Activated naive CD8-positive, alpha-beta T cell treated with anti-CD3 and anti-CD28 coated beads, Interleukin-2, amount 10 ng/mL, durations not matched to agents 7 days and 5 days (primary cell): ENCODE results near the gene COQ10A. TPM values are rescaled to one million over a fixed set of nuclear protein-coding genes. Genes with fewer than 3 reads are reported as not detected.

Experiments
- ATAC-seq: fragments of 150-1000 bp; cut with Tn5 transposase; one replicate; pipeline ENCODE4 v1.10.0; 2021; ENCODE audit warnings: low read depth, moderate library complexity
- POLR2A ChIA-PET: fragments of 350-600 bp; sonication (Branson Sonifier 250); formaldehyde crosslinking; loops from one replicate; lab custom pipeline; 2021; ENCODE audit warnings: antibody characterized with exemption; lab: Charles Lee
- DNase-seq: peaks from one replicate; pipeline ENCODE4 v3.0.0; 2021
- H3K27ac Mint-ChIP-seq: one replicate; pipeline ENCODE4 v1.8.0; 2022; ENCODE audit warnings: mild to moderate bottlenecking, mixed read lengths
- H3K27me3 Mint-ChIP-seq: one replicate; pipeline ENCODE4 v1.8.0; 2022; ENCODE audit warnings: mild to moderate bottlenecking, moderate library complexity, mixed read lengths
- H3K36me3 Mint-ChIP-seq: one replicate; pipeline ENCODE4 v1.8.0; 2021; ENCODE audit warnings: mild to moderate bottlenecking, mixed read lengths
- H3K4me1 Mint-ChIP-seq: one replicate; pipeline ENCODE4 v1.8.0; 2021; ENCODE audit warnings: mixed read lengths
- H3K4me3 Mint-ChIP-seq: one replicate; pipeline ENCODE4 v1.8.0; 2022; ENCODE audit warnings: mild to moderate bottlenecking, moderate library complexity, mixed read lengths
- H3K9me3 Mint-ChIP-seq: one replicate; pipeline ENCODE4 v1.8.0; 2021; ENCODE audit warnings: mixed read lengths
- total RNA-seq, 2 experiments: library from RNA; stranded (reverse); gene quantifications; one replicate each; pipeline ENCODE4 v1.2.3, GENCODE V29; 2021

The COQ10A gene
- total RNA-seq, 2 experiments from 2014 or later = 23.3 to 26.0 TPM

DNA sequence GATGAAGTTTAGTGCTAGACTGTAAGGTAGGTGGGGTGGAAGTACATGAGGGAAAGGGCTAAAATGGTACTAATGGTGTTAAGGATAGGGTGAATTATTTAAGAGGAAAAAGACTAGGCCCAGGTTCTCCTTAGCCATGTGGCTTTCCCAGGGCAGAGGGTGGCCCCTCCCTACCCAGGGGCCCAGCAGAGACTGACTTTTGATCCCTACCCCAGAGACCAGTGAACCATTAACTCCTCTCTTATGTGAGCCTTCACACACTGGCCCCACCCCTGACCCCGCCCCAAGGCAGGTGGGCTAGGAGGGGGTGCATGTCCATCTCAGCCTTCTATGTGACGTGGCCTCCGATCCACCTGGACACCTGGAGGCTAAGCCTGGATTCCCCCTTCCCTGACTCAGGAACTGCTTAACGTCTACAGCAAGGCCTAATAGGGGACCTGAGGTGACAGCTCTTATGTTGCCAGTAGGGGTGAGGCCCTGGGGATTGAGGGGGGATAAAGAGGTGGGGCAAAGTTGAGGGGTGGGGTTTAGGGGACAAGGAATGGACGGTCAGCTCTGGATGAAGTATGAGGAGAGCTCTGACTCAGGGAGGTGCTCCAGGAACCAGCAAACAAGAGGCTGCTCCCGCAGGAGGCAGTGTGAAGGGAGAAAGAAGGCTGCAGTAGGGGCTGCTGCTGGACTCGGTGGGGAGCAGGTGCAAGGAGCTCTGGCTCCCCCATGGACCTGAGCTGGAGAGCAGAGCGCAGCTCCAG lies 36.1 kb upstream of the COQ10A start:
- peaks cover 13% of the 10 kb centered on the region for H3K36me3 Mint-ChIP-seq
- no peaks in the 10 kb centered on the region for H3K27me3 Mint-ChIP-seq
- H3K9me3 Mint-ChIP-seq = no peaks in the 10 kb centered on the region
- no peak for DNase-seq
- H3K4me3 Mint-ChIP-seq = no peak overlapping the region
- no peak overlapping the region for H3K27ac Mint-ChIP-seq
- H3K4me1 Mint-ChIP-seq = peaks cover 7% of the 10 kb centered on the region
- ATAC-seq = no peak
- POLR2A ChIA-PET = no interaction called here

GRCh38 chr12:56231184-56231582 lies 35.6 kb upstream of the COQ10A start:
- no peak overlapping the region for H3K4me3 Mint-ChIP-seq
- no peak for ATAC-seq
- H3K27ac Mint-ChIP-seq = no peak overlapping the region
- peaks cover 2% of the 10 kb centered on the region for H3K4me1 Mint-ChIP-seq
- no peaks in the 10 kb centered on the region for H3K9me3 Mint-ChIP-seq
- DNase-seq = no peak
- POLR2A ChIA-PET = no interaction called here
- H3K36me3 Mint-ChIP-seq = peaks cover 10% of the 10 kb centered on the region
- H3K27me3 Mint-ChIP-seq = no peaks in the 10 kb centered on the region

GRCh38 chr12:56234746-56235436 lies 31.9 kb upstream of the COQ10A start:
- no peaks in the 10 kb centered on the region for H3K36me3 Mint-ChIP-seq
- DNase-seq (no peak), ATAC-seq (no peak)
- H3K9me3 Mint-ChIP-seq = no peaks in the 10 kb centered on the region
- POLR2A ChIA-PET = no interaction called here
- no peak overlapping the region for H3K4me3 Mint-ChIP-seq
- H3K27me3 Mint-ChIP-seq = no peaks in the 10 kb centered on the region
- no peak overlapping the region for H3K27ac Mint-ChIP-seq
- H3K4me1 Mint-ChIP-seq = peaks cover 2% of the 10 kb centered on the region

DNA sequence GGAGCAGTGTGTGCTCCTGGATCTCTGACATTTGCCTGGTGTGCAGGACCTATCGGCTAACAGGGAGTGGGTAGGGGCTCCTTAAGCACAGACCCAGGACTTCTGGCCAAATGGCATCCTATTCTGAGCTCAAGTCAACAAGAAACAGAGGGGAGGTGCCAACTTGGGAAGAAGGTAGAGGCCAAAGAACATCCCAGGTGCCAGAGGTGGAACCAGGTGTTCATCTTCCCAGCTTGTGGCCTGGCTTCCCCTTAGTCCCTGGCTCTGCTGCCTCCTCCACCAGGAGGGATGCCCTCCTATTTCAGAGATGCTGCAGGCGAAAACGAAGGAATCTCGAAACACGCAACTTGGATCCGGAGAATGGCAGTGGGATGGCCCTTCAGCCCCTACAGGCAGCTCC lies 30.7 kb upstream of the COQ10A start:
- Mint-ChIP-seq H3K27me3 (no peaks in the 10 kb centered on the region), H3K27ac (no peak overlapping the region), H3K4me3 (no peak overlapping the region), H3K9me3 (no peaks in the 10 kb centered on the region), H3K36me3 (no peaks in the 10 kb centered on the region), H3K4me1 (no peaks in the 10 kb centered on the region)
- DNase-seq (no peak), ATAC-seq (no peak)
- POLR2A ChIA-PET = interaction anchor here (0.9 kb wide), 1 partner anchor 14 kb away, joined by 4 read pairs; the partner anchor contains the start of gene RNF41

DNA sequence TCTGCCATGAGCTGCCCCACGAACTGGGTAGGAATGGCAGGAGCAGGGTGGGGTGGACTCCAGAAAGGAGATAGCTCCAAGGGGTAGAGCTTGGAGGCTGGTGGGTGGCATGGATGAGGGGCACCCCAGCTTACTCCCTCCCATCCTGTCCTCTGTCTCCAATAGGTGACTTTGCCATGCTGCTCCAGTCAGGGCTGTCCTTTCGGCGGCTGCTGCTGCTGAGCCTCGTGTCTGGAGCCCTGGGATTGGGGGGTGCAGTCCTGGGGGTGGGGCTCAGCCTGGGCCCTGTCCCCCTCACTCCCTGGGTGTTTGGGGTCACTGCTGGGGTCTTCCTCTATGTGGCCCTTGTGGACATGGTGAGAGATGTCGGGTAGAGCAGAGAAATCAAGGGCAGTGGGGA lies 29.8 kb upstream of the COQ10A start:
- H3K4me3 Mint-ChIP-seq = no peak overlapping the region
- H3K9me3 Mint-ChIP-seq = no peaks in the 10 kb centered on the region
- POLR2A ChIA-PET = no interaction called here
- no peaks in the 10 kb centered on the region for H3K4me1 Mint-ChIP-seq
- H3K36me3 Mint-ChIP-seq = no peaks in the 10 kb centered on the region
- no peak overlapping the region for H3K27ac Mint-ChIP-seq
- H3K27me3 Mint-ChIP-seq = no peaks in the 10 kb centered on the region
- ATAC-seq (no peak), DNase-seq (no peak)

DNA sequence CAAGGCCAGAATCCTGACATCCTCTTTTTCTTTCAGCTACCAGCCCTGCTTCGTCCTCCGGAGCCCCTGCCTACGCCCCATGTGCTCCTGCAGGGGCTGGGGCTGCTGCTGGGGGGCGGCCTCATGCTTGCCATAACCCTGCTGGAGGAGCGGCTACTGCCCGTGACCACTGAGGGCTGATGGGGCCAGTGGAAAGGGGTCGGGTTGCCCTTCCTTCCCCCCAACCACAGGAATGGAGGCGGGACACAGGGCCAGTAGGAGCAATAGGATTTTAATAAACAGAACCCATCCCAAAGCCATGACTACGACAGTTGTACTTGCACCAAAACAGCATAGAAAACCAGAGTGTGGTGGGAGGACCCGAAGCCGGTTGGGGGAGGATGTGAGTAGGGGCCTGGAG lies 29.2 kb upstream of the COQ10A start:
- POLR2A ChIA-PET = interaction anchor here (0.5 kb wide), 1 partner anchor 452 kb away, joined by 4 read pairs; no protein-coding TSS in a partner anchor
- Mint-ChIP-seq H3K27ac (no peak overlapping the region), H3K9me3 (no peaks in the 10 kb centered on the region), H3K36me3 (no peaks in the 10 kb centered on the region), H3K4me3 (no peak overlapping the region), H3K27me3 (no peaks in the 10 kb centered on the region), H3K4me1 (no peaks in the 10 kb centered on the region)
- DNase-seq (no peak), ATAC-seq (no peak)

DNA sequence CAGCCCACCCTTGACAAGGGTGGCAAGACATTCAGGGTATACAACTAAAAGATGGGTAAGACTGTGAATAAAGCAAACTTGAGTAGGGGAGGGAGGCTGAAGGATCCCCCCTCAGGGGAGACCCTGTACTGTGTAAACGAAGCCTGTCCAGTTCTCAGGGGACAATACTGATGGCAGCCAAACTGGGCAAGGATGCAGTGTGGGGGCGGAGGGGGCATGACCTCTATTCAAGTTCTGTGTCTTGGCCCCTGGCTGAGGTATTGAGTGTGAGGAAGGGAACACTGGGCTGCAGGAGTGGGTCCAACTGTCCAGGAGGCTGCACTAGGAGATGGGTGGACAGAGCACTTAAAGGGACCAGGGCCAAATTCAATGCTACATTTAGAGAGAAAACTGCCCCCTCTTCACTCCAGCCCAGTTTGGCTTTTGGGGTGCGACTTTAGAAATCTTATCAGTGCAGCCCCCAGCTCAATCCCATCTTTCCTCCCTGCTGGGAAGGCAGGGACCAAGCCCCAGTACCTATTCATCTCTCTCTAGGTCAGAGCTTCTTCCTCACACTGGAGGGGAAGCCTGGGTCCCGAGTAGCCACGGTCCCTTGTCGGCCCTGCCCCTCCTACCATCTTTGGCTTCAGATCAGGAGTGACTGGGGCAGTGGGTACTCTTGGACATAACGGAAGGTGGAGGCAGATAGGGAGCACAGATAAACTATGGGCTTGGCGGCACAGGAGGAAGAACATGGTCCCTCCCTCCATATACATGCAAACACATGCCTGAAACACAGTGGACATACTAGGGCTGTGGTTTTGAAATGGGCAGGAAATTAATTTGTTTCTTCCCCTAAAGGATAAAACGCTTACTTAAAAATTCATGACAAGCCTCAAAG lies 25.1 kb upstream of the COQ10A start:
- H3K27me3 Mint-ChIP-seq = no peaks in the 10 kb centered on the region
- H3K4me3 Mint-ChIP-seq = no peak overlapping the region
- no peaks in the 10 kb centered on the region for H3K9me3 Mint-ChIP-seq
- no peak for DNase-seq
- POLR2A ChIA-PET = no interaction called here
- no peak for ATAC-seq
- no peaks in the 10 kb centered on the region for H3K4me1 Mint-ChIP-seq
- H3K27ac Mint-ChIP-seq = no peak overlapping the region
- no peaks in the 10 kb centered on the region for H3K36me3 Mint-ChIP-seq

GRCh38 chr12:56242986-56243385 lies 23.8 kb upstream of the COQ10A start:
- Mint-ChIP-seq H3K27ac (no peak overlapping the region), H3K4me3 (no peak overlapping the region), H3K36me3 (peaks cover 3% of the 10 kb centered on the region), H3K4me1 (peaks cover 1% of the 10 kb centered on the region), H3K27me3 (no peaks in the 10 kb centered on the region), H3K9me3 (no peaks in the 10 kb centered on the region)
- POLR2A ChIA-PET = no interaction called here
- ATAC-seq (no peak), DNase-seq (no peak)

GRCh38 chr12:56243731-56244181 lies 23.0 kb upstream of the COQ10A start:
- no peaks in the 10 kb centered on the region for H3K27me3 Mint-ChIP-seq
- peaks cover 1% of the 10 kb centered on the region for H3K4me1 Mint-ChIP-seq
- DNase-seq (no peak), ATAC-seq (no peak)
- peaks cover 3% of the 10 kb centered on the region for H3K36me3 Mint-ChIP-seq
- POLR2A ChIA-PET = interaction anchor here (0.6 kb wide), 1 partner anchor 448 kb away, joined by 4 read pairs; no protein-coding TSS in a partner anchor
- H3K4me3 Mint-ChIP-seq = no peak overlapping the region
- no peak overlapping the region for H3K27ac Mint-ChIP-seq
- H3K9me3 Mint-ChIP-seq = no peaks in the 10 kb centered on the region

DNA sequence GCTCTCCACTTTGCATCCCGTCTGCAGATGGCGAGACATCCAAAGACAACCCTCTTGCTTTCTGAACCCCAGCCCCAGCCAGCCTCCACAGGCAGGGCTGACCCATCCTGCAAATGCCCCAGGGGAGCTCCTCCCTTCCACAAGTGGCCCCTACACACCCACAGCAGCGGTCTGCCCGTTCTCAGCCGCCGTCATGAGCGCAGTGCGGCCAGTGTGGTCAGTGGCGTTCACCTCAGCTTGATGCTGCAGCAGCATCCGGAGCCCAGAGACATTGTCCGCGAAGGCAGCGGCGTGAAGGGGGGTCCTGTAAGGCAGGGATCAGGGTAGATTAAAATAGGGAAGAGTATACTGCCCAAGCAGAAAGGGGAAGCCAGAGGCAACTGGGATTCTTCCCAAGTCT lies 22.2 kb upstream of the COQ10A start:
- POLR2A ChIA-PET = no interaction called here
- H3K4me1 Mint-ChIP-seq = peaks cover 5% of the 10 kb centered on the region
- H3K36me3 Mint-ChIP-seq = peaks cover 6% of the 10 kb centered on the region
- H3K27ac Mint-ChIP-seq = no peak overlapping the region
- no peak overlapping the region for H3K4me3 Mint-ChIP-seq
- no peaks in the 10 kb centered on the region for H3K27me3 Mint-ChIP-seq
- H3K9me3 Mint-ChIP-seq = no peaks in the 10 kb centered on the region
- ATAC-seq = no peak
- DNase-seq = no peak

DNA sequence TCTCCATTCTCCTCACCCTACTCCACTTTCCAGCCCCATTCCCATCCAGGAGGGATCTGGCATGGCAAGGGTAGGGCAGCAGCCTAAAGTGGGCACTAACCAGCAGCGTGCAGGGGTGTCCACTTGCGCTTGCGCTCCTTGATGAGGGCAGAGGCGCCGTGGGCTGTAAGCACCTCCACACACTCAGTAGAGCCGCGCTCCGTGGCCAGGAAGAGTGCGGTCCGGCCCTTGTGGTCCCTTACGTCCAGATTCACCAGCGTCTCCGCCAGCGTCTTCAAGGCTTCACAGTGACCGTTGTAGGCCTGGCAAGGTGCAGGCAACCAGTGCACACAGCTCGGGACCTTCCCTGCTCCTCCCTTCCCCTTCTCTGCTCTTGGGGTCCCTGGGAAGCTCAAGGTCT lies 18.8 kb upstream of the COQ10A start:
- no peak overlapping the region for H3K27ac Mint-ChIP-seq
- no peak for DNase-seq
- POLR2A ChIA-PET = interaction anchor here (0.6 to 0.9 kb wide), 2 partner anchors 26 to 125 kb away, joined by 3 to 6 read pairs; partner anchors contain the start of gene RNF41
- no peaks in the 10 kb centered on the region for H3K27me3 Mint-ChIP-seq
- H3K4me3 Mint-ChIP-seq = no peak overlapping the region
- ATAC-seq = no peak
- peaks cover 6% of the 10 kb centered on the region for H3K36me3 Mint-ChIP-seq
- H3K4me1 Mint-ChIP-seq = peaks cover 5% of the 10 kb centered on the region
- no peaks in the 10 kb centered on the region for H3K9me3 Mint-ChIP-seq

- Mint-ChIP-seq H3K9me3 (no peaks in the 10 kb centered on the region), H3K27ac (no peak overlapping the region), H3K4me1 (peaks cover 5% of the 10 kb centered on the region), H3K36me3 (peaks cover 6% of the 10 kb centered on the region), H3K4me3 (no peak overlapping the region), H3K27me3 (no peaks in the 10 kb centered on the region)
- ATAC-seq = no peak
- POLR2A ChIA-PET = interaction anchor here (0.6 kb wide), 1 partner anchor 177 kb away, joined by 6 read pairs; no protein-coding TSS in a partner anchor
- no peak for DNase-seq
These were observed 18.0 kb upstream of the COQ10A start for GRCh38 chr12:56248711-56249110.

DNA sequence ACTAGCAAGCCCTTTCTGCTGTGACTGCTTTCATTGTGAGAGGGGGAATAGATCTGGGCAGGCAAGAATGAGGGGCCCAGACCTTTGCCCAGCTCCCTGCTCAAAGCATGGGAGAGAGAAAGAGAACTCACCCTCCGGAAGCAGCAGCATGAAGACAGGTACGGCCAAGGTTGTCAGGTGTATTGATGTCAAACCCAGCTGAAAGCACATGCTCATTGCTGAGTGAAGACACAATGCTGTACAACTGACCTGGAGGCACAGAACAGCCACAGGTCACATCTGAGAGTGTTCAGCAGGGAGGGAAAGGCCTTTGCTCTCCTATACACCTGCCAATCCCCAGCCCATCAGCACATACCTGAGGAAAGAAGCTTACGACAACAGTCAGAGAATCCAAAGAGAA lies 14.1 kb upstream of the COQ10A start:
- no peak overlapping the region for H3K27ac Mint-ChIP-seq
- no peaks in the 10 kb centered on the region for H3K9me3 Mint-ChIP-seq
- no peak overlapping the region for H3K4me3 Mint-ChIP-seq
- peaks cover 10% of the 10 kb centered on the region for H3K36me3 Mint-ChIP-seq
- peaks cover 17% of the 10 kb centered on the region for H3K4me1 Mint-ChIP-seq
- no peak for DNase-seq
- no peaks in the 10 kb centered on the region for H3K27me3 Mint-ChIP-seq
- no peak for ATAC-seq
- POLR2A ChIA-PET = interaction anchor here (1.1 kb wide), 1 partner anchor 17 kb away, joined by 4 read pairs; no protein-coding TSS in a partner anchor
